GM11168 (cell line): Measurements from ENCODE around the gene CD200R1L.

Experiments
- in situ Hi-C: fragments of 300-500 bp; cut with MboI; formaldehyde crosslinking; loops from one replicate; pipeline ENCODE4 v1.12.0; 2022; ENCODE audit warnings: low sequenced_read_pairs; ENCODE audit not compliant: unreplicated experiment

Gene CD200R1L

GRCh38 chr3:112822064-112823055 lies 24.3 kb downstream of the CD200R1L start:
- in situ Hi-C loops, result loop anchor here (10.0 kb wide), 1 partner anchor 178 kb away; the partner anchor contains the start of gene CCDC80

DNA sequence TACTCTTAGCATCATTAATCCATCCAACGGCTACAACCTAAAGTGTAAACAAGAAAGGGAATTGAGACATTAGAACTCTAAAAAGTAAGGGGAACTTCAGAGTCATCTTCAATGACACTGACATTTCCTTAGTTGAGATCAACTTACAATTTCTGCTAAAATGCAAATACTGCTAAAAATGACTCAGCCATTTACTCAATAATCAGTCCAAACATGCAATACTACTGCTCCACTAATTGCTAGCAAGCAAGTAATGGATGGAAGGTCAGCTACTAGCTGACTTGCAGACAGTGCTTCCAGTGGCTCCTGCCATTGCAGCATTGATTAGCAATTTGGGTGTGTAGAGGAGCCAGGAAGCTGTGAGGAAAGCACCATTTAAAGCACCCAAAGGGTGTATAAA lies 28.4 kb downstream of the CD200R1L start:
- in situ Hi-C loops, result no loop called here

DNA sequence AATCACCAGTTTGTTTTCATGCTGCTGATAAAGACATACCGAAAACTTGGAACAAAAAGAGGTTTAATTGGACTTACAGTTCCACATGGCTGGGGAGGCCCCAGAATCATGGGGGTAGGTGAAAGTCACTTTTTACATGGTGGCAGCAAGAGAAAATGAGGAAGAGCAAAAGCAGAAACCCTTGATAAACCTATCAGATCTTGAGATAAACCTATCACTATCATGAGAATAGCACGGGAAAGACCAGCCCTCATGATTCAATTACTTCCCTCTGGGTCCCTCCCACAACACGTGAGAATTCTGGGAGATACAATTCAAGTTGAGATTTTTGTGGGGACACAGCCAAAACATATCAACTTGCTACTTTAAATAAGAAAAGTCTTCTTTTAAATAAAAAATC lies 28.9 kb downstream of the CD200R1L start:
- in situ Hi-C loops, result no loop called here

DNA sequence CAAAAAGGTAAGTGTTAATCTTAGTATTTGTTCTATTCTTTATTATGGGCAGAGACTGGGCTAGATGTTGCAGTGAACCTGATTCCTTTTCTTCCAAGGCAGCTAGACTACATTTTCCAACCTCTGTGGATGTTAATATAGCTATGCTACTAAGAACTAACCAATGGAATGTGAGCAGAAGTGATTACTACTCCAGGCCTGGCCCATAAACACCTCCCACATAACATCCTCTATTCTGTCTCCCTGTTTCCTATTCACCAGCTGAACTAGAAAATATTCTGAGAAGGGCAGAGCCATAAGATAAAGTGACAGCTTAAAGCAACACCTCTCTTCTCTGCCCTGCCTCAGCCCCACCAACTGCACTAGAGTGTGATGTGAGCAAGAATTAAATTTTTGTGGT lies 29.4 kb downstream of the CD200R1L start:
- in situ Hi-C loops, result no loop called here

GRCh38 chr3:112815981-112816380 lies 30.7 kb downstream of the CD200R1L start:
- in situ Hi-C loops, result no loop called here

DNA sequence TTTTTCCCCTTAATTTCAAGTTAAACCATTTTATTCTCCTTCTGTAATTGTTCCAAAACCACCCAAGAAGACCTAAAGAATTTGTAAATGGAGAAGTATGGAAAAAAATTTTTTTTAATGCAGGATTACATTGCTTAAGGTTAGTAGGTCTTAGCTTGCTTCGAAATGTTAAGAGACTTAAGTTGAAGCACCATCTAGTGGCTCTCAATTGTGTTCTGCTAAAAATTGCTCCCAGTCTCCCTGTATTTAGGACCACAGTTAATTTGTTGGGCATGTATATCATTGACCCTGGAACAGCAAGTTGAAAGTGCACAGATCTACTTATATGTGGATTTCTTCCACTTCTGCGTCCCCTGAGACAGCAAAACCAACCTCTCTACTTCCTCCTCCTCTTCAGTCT lies 32.4 kb downstream of the CD200R1L start:
- in situ Hi-C loops, result no loop called here

GRCh38 chr3:112813723-112814171 lies 32.9 kb downstream of the CD200R1L start:
- in situ Hi-C loops, result no loop called here

GRCh38 chr3:112813016-112813415 lies 33.6 kb downstream of the CD200R1L start:
- in situ Hi-C loops, result no loop called here

- in situ Hi-C loops, result no loop called here
Measured at GRCh38 chr3:112811917-112812660, 34.6 kb downstream of the CD200R1L start.

GRCh38 chr3:112811131-112811884 lies 35.4 kb downstream of the CD200R1L start:
- in situ Hi-C loops, result no loop called here

GRCh38 chr3:112810561-112810960 lies 36.1 kb downstream of the CD200R1L start:
- in situ Hi-C loops, result no loop called here

DNA sequence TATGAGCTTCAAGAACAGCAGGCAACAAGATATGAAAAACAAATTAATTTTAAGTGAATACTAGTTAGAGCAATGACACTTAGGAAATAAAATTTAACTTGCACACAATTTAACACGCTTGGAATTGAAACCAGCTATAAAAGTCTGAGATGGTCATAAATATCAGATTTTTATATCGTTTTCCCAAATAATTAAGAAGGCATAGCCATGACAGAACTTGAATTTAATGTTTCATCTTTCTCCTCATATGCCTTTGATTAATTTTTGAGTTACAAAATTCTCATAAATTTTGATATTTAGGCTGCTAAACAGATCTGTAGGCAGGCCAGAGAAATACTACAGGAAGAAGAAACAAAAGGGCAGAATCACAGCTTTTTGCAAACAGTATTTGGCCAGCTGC lies 38.5 kb downstream of the CD200R1L start:
- in situ Hi-C loops, result no loop called here

GRCh38 chr3:112807685-112808084 lies 39.0 kb downstream of the CD200R1L start:
- in situ Hi-C loops, result no loop called here

DNA sequence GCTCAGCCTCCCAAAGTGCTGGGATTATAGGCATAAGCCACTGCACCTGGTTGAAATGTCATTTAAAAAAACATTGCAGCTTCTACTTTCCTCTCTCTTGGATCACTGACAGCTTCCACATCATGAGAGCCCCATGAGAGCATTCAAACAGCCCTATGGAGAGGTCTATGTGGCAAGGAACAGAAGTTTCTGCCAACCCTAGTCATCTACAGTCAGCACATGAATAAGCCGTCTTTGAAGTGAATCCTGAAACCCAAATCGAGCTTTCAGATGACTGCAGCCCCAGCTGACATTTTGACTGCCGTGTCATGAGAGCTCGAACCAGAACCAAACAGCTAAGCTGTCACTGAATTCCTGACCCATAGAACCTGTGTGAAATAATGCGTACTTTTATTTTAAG lies 39.8 kb downstream of the CD200R1L start:
- in situ Hi-C loops, result no loop called here

GRCh38 chr3:112805126-112805525 lies 41.5 kb downstream of the CD200R1L start:
- in situ Hi-C loops, result no loop called here

DNA sequence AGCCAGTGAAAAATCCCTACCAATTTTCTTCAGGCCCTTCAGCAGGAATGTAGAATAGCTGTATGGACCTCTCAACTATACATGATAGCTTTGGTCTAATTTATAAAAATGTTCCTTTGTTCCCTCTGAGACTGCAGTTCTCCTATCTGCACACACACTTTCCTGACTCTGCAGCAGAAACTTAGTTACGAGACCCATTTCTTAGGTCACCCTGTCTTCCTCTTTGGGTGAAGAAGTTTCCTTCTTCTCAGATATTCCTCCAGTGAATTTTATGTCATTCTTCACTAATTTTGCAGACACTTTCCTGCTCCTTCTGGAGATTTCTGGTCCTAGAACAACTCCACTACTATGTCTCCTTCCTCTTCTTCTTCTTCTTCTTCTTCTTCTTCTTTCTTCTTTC lies 42.6 kb downstream of the CD200R1L start:
- in situ Hi-C loops, result no loop called here

DNA sequence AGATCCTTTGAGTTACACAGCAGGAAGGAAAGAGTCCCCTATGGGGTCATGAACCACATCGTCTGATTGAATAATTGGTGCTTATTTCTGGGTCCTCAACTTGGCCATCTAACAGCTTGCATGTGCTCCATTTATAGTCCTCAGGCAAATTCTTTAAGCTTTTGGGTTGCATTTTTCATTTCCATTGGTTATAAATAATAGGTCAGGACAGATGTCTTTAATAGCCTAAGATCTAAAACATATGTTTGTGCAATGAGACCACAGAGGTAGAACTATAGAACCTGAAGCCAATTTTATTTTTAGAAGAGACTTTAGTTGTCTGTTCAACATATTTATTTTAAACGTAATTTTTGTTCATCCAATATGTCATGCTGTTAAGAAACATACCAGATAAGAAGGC lies 43.2 kb downstream of the CD200R1L start:
- in situ Hi-C loops, result no loop called here

DNA sequence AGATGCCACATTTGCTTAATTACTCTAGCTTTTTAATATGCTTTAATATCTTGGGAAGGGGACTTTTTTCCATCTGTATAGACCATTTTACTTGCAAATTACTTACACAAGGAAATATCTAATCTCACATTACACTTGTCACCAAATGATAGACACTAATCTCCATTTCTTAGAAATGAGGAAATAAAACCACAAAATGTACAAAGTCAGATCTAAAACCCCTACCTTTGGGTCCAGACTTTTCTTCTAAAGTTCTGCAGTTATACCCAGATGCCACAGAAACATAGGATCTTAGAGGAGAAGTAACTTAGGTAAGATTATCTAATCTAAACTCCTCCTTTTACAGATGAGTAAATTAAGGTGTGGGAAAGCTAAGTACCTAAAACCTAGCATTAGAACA lies 44.3 kb downstream of the CD200R1L start:
- in situ Hi-C loops, result no loop called here

GRCh38 chr3:112799946-112800345 lies 46.7 kb downstream of the CD200R1L start:
- in situ Hi-C loops, result no loop called here

DNA sequence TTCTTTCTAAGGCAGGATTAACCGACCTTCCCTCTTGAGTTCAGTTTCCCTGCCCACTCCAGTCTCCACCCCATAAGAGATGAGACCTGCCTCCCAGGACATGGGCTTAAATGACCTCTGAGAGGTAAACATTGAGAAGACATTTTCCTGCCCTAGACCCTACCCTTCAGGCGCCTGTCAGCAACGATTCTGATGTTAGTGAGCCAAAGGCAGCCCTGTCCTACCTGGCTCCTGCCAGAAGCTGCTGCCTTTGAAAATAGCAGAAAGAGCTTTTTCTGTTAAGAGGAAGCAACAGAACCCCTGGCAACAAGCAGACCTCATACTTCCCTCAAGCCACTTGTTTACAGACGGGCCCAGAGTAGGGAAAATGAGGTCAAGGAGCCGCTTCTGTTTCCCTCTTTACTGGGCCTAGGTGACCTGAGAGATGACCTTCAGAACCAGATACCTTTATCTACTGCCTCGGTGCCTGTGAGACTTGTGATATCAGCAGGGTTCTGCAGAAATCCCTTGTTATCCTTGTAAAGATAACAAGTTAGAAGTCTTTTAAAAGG lies 52.0 kb downstream of the CD200R1L start:
- in situ Hi-C loops, result no loop called here
